CD4-positive, alpha-beta T cell treated with Interleukin-15 for 4 hours (primary cell): ENCODE data around the gene PLXNB1.

Source experiments
- DNase-seq: peaks from one replicate; pipeline ENCODE4 v3.0.0-alpha.2; 2020; ENCODE audit warnings: low spot score

The PLXNB1 gene

GRCh38 chr3:48417529-48418108, 12.3 kb downstream of the PLXNB1 start:
- DNase-seq: no peak

- no peak for DNase-seq
These were observed 13.3 kb downstream of the PLXNB1 start for GRCh38 chr3:48416546-48416945.

GRCh38 chr3:48416091-48416505, 13.8 kb downstream of the PLXNB1 start:
- DNase-seq: no peak

GRCh38 chr3:48415251-48415953, 14.5 kb downstream of the PLXNB1 start:
- DNase-seq: no peak

- DNase-seq: no peak
These were observed 15.3 kb downstream of the PLXNB1 start for GRCh38 chr3:48414376-48415250.

- DNase-seq: no peak
These were observed 16.3 kb downstream of the PLXNB1 start for GRCh38 chr3:48413611-48414010.

- DNase-seq: no peak
These were observed 16.8 kb downstream of the PLXNB1 start for GRCh38 chr3:48413086-48413485.

- DNase-seq: no peak
These were observed 17.4 kb downstream of the PLXNB1 start for GRCh38 chr3:48412375-48413001.

- no peak for DNase-seq
These were observed 18.1 kb downstream of the PLXNB1 start for GRCh38 chr3:48411606-48412374.

GRCh38 chr3:48411041-48411588, 18.8 kb downstream of the PLXNB1 start:
- no peak for DNase-seq

- no peak for DNase-seq
These were observed 19.5 kb downstream of the PLXNB1 start for GRCh38 chr3:48410205-48411040.

GRCh38 chr3:48409291-48410201, 20.3 kb downstream of the PLXNB1 start:
- no peak for DNase-seq

- DNase-seq: no peak
These were observed 21.0 kb downstream of the PLXNB1 start for GRCh38 chr3:48408823-48409281.

GRCh38 chr3:48407542-48408099, 22.3 kb downstream of the PLXNB1 start:
- no peak for DNase-seq

- no peak for DNase-seq
These were observed 23.1 kb downstream of the PLXNB1 start for GRCh38 chr3:48406443-48407431.

GRCh38 chr3:48405971-48406370, 23.9 kb downstream of the PLXNB1 start:
- no peak for DNase-seq

- DNase-seq: no peak
These were observed 24.5 kb downstream of the PLXNB1 start for GRCh38 chr3:48405343-48405881.
